ENCODE data around the gene CTDSPL.

The CTDSPL gene

DNA sequence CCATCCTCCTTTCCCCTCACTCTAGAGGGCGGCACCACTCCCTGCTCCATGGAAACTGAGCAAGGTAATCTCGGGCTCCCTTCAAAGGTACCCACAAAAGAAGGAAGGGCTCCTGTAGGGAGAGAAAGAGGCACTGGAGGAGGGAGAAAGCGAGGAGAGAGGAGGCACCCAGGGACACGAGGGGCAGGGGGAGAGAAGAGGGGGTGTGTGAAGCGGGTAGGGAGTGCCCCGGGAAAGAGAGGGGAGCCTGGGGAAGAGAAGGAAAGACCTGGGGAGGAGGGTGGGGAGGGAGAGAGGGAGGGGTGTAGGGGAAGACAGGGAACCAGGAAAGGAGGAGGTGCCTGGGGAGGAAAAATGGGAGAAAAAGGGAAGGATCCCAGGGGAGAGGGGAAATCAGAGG is 129.4 kb downstream of the CTDSPL start:
- DNase-seq, result peak; percentile 16

- DNase-seq, result peak; percentile 15
Measured at GRCh38 chr3:37991823-37992222, 130.1 kb downstream of the CTDSPL start.

- DNase-seq, result peak; percentile 14
Measured at GRCh38 chr3:37992271-37993066, 130.8 kb downstream of the CTDSPL start.

- DNase-seq, result no peak
Measured at GRCh38 chr3:37993067-37993455, 131.4 kb downstream of the CTDSPL start.

DNA sequence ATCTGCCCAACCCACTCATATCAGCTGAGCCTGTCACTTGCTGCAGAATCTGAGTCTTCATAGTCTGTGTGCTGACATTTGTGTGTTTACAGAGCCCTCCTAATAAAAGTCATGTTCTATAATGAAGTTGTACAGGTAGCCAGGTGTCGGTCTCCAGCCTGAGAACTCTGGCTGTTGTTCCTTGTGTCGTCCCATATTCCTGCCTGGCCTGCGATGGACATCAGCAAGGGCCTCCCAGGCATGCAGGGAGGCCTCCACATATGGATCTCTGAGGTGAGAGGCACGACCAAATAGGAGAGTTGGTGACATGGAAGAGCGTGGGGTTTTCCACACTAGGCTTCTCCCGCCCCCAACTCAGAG is 131.8 kb downstream of the CTDSPL start:
- DNase-seq, result peak; percentile 18

DNA sequence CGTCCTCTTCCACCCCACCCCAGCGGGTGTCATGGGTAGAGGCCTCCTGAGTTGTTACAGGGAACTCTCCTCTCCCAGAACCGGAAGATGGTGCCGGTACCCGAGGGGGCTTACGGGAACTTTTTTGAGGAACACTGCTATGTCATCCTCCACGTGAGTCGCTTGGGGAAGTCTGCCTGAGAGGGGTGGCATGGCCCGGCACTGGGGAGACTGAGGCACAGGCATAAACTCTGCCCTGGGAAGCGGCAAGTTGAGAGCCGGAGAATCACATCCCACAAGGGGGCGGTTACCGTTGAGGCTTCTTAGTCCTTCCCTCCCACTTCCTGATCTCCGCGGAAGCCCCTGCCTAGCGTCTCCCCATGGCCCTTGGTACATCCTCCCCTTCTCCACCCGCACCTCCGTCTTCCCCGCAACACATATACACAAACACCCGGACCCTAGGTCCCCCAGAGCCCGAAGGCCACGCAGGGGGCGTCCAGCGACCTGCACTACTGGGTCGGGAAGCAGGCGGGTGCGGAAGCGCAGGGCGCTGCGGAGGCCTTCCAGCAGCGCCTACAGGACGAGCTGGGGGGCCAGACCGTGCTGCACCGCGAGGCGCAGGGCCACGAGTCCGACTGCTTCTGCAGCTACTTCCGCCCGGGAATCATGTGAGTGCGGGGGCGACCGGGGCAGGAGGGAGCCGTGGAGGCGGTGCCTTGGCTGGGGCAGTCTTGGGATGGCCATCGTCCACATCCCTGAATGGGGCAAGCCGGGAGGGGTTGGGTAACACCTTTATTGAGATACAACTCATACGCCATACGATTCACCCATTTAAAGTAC is 132.3 kb downstream of the CTDSPL start:
- peak; percentile 89 for DNase-seq

DNA sequence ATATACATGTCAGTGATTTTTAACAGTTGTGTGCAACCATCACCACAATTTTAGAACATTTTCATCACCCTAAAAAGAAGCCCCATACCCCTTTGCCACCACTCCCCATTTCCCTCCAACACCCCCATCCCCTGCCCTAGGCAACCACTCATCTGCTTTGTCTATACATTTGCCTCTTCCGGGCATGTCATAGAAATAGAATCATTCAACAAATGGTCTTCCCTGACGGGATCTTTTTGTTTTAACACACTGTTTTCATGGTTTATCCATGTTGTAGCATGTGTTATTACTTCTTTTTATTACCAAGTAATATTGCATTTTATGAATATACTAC is 132.9 kb downstream of the CTDSPL start:
- DNase-seq, result no peak

DNA sequence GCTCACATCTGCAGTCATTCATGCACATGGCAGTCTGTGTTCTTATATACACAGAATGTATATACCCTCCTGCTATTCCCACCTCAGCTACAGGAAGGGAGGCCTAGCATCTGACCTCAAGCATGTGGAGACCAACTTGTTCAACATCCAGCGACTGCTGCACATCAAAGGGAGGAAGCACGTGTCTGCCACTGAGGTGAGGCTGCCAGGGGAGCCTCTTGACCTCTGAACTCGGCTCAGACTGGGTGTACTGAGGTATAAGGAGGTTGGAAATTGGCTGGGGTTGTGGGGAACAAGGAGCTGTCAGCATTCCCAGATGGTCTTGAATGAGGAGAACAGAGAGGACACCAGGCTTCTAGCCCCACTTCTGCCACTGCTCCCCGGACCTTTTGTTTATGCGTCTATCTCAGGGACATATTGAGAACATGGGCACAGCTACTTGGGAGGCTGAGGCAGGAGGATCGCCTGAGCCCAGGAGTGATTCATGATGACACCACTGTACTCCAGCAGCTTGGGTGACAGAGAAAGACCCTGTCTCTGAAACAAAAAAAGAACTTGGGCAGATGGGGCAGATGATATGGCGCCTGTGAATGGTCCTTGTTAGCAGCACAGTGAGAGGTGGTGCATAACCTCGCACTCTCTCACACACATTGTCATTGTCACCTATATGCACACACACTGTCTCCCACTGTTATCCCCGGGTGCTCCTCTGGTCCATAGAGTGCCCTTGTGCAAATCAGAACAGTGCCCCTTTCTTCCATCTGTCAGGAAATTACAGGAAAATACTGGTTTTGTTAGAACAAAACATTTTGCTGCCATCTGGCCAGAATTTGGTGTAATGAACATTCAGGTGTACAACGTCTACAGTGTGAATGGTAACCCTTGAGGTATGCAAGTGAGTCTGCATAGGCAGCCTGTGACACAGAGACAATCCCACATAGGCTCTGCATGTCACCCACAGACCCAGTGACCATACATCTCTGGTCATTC is 134.3 kb downstream of the CTDSPL start:
- DNase-seq, result peak; percentile 13

DNA sequence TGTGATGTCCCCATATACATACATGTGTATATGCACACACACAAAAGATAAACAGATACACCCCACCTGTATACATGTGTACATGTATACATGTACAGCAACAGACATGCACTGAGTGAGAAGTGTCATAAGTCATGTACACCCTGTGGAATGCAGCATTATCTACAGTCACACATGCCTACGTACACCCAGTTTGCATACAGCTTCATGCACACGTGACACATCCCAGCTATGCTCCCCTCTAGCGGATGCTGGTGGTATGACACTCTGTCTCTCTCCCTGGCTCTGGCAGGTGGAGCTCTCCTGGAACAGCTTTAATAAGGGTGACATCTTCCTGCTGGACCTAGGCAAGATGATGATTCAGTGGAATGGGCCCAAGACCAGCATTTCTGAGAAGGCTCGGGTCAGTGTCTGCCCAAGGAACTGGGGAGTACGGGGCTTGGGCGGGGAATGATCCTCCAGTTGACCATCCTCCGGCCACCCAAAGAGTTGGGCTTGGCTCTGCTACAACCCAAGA is 135.2 kb downstream of the CTDSPL start:
- DNase-seq, result peak; percentile 77

DNA sequence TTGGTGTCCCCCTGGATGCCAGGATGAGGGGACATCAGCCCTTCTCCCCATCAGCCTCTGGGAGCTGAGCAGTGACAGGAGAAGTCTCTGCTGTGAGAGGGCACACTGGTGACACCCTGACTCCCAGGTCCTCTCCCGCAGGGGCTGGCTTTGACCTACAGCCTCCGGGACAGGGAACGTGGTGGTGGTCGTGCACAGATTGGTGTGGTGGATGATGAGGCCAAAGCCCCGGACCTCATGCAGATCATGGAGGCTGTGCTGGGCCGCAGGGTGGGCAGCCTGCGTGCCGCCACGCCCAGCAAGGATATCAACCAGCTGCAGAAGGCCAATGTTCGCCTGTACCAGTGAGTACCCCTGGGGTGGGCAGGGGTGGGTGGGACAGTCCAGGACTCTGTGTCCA is 135.7 kb downstream of the CTDSPL start:
- peak; percentile 27 for DNase-seq

DNA sequence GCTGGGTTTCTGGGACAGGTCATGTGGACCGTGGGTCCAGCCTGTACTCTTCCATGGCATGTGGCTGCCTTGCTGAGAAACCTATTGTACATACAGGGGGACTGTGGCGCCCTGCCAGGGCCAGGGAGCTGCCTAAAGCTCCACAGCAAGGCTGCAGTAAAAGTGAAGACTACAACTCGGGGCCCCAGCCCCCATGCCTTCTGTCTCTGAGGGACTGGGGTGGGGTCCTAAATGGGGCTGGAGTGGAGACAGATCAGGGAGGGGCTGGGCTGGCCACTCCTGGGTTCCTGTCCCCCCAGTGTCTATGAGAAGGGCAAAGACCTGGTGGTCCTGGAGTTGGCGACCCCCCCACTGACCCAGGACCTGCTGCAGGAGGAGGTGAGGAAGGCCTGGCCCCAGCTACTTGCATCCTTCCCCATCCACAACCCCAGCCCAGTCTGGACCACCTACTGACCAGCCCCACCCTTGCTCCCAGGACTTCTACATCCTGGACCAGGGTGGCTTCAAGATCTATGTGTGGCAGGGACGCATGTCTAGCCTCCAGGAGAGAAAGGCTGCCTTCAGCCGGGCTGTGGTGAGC is 136.2 kb downstream of the CTDSPL start:
- DNase-seq, result peak; percentile 35

- peak; percentile 15 for DNase-seq
Measured at GRCh38 chr3:37999836-38000235, 138.2 kb downstream of the CTDSPL start.

GRCh38 chr3:38000242-38000916 is 138.7 kb downstream of the CTDSPL start:
- DNase-seq, result no peak

GRCh38 chr3:38000965-38001455 is 139.3 kb downstream of the CTDSPL start:
- peak; percentile 16 for DNase-seq

GRCh38 chr3:38001456-38002081 is 139.9 kb downstream of the CTDSPL start:
- peak; percentile 35 for DNase-seq

GRCh38 chr3:38002291-38002876 is 140.7 kb downstream of the CTDSPL start:
- DNase-seq, result peak; percentile 18

- no peak for DNase-seq
Measured at GRCh38 chr3:38002940-38003339, 141.3 kb downstream of the CTDSPL start.

GRCh38 chr3:38003371-38003816 is 141.7 kb downstream of the CTDSPL start:
- DNase-seq, result peak; percentile 72

DNA sequence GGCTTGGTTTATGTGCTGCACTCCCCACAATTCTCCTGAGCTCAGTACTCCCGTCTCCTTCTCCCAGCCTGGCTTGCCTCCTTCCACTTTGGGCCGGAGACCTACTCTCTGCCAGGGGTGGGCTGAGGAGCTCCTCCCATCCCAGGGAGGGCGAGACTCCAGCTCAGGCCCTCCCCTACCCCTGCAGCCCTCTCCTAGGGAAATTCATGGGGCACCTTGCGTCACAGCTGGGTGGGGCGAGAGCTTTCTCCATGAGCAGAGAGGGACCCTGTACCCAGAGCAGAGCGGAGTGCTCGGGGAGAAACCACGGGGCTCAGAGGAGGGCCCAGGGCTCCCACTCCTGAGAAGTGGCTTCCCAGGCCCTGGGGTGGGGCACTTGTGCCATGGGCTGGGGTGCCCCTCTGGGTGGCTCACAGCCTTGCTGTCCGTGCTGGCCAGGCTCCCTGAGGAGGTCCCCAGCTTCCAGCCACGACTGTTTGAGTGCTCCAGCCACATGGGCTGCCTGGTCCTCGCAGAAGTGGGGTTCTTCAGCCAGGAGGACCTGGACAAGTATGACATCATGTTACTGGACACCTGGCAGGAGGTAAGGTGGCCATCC is 142.2 kb downstream of the CTDSPL start:
- no peak for DNase-seq

- peak; percentile 73 for DNase-seq
Measured at GRCh38 chr3:38004415-38005075, 142.9 kb downstream of the CTDSPL start.

All from right hindlimb (tissue), 1 donor.